HG03432 (cell line): Measurements from ENCODE around the gene HOXD9.

ENCODE experiments used
- ATAC-seq: cut with Tn5 transposase; IDR thresholded peaks from one replicate; pipeline ENCODE4 v1.9.1; 2021; ENCODE audit warnings: mild to moderate bottlenecking, moderate library complexity; ENCODE audit not compliant: unreplicated experiment

The HOXD9 gene

DNA sequence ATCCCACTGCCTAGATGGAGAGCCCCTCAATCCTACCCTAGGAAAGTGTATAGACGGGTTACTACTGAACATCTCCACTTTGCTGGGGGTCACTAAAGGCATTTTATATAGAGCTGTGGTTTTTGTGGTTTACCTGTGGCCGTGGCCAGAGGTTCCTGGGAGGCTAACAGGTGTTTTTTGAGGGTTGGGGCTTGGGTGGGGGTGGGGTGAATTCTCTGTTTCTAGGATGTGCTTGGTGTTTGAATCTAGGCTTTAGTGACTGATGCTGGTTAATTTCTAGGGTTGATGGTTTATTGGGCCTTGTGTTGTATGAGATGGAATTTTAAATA, 14.7 kb downstream of the HOXD9 start:
- no peak for ATAC-seq

- no peak for ATAC-seq
Observed at GRCh38 chr2:176137906-176138305, 15.4 kb downstream of the HOXD9 start.

DNA sequence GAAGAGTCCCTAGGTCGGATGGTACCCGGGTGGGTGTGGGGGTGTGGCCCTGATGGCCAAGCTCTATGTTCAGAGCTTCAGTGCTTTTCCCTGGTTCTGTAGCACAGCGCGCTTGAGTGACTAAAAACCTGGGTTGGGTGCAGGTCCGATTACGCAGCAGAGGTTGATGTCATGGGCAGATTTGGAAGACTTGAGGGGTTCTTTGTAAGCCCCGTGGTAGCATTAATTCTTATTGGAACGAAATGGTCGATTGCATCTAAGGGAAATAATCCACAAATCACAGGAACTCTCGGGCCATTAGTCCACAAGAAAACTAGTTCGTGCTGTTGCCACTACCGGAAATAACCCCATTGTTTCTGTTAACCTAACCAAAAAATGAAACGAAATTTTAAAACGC, 16.0 kb downstream of the HOXD9 start:
- no peak for ATAC-seq

- ATAC-seq: no peak
Observed at GRCh38 chr2:176138923-176139660, 16.6 kb downstream of the HOXD9 start.

- ATAC-seq: no peak
Observed at GRCh38 chr2:176139661-176140512, 17.4 kb downstream of the HOXD9 start.

DNA sequence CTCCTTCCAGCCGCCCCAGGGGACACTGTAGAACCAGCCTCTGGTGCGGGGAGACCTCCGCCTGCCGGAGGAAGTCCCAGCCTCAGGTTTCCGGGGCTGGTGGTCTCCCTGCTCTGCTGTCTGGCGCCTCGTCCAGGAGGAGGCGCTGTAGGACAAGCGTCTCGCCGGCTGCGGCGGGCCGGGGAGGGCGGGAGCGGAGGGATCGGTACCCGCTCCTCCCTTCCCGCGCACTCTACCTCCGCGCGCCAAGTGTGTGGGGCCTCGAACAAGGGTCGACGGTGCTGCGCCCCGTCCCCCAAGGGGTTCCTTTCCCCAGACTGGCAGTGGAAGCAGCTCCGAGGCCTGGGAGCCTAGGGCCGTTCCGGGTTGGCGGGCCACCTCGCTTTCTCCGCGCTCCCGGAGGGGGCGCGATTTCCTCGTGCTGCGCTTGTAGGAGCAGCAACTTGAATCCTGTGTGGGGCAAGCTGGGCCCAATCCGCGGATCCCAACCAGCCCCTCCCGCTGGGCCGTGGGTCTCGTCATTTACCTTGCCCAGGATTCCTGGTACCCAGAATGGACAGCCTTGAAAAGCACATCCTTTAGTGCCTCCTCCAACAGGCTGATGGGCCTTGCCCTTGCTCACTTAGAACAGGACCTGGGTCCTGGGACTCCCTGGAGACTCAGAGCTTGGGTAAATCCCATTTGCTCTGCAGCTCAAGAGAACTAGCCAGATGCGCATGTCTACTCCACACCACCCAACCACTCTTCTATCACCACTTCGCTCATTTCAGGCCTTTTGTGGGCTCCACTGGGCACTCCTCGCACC, 18.2 kb downstream of the HOXD9 start:
- ATAC-seq: peak; percentile 97

DNA sequence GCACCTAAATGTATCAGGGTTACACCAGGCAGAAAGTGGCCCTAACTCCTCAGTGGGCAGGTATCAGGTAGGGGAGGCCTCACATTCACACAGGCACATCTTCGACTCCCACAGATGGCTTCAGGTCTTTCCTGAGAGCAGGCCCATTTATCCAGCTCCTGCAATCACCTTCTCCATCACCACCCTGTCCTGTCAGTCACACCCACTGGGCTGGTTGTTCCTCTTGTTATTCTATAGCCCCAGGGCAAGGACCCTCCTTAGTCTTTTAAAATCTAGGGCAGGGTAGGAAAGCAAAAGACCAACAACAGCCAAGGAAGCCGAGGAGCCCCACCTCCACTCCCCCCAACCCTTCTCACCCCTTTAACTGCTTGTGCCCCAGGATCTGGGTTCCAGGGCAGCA, 19.8 kb downstream of the HOXD9 start:
- no peak for ATAC-seq

DNA sequence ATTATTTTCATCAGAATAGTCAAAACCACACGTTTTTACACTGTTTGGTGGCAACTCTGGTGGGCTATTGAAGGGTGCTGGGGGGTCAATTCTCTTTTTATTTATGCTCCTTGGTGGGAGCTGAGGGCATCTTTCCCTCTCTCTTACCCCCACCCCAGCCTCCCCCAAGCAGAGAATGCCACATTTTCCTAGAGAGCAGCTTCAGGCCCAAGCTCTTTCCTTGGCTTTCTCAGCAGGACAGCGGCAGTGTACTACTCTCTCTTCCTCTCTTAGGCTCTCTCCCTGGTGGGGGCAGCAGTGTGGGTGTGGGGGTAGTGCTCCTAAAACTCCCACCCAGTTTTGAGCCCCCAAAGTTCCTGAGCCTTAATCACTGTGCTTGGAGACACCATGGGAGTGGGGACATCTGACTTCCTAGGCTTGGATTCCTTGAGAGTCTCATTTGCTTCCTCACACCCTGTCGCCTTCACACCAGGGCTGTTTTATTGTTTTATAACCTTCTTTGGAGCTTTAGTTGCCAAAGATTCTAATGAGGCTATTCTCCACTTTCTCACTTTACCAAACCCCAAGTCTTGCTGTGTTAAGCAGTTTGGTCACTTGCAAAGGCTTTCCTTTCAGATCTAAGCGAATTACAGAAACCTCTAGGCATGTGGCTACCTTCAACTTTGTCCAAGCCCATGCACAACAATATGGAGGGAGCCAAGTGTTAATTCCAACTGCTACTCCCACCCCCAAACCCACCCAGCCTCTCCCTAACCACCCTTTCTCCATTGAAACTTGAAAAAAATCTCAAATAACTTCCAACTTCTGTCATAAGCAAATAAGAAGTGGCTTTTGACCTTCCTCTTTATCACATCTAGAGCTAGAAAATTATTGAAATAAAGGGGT, 22.8 kb downstream of the HOXD9 start:
- no peak for ATAC-seq

DNA sequence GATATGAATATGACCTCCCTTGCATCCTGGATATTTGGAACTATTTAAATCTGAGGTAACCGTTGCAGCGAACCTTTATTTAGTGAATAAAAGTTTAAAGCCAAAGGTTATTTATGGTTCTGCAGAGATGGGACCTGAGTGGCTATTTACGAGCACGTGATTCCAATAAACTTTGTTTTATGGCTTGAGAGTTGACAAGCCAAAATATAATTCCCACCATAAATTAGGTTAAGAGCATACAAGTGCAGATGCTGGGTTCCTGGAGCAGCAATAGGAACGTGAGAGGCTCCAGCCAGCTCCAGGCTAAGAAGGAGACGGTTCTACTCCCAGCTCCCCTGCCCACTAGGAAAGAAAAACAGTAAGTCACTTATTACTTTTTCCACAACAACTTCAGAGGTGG, 23.6 kb downstream of the HOXD9 start:
- ATAC-seq: no peak

- ATAC-seq: no peak
Observed at GRCh38 chr2:176146645-176147044, 24.1 kb downstream of the HOXD9 start.

- no peak for ATAC-seq
Observed at GRCh38 chr2:176147210-176147799, 24.8 kb downstream of the HOXD9 start.

DNA sequence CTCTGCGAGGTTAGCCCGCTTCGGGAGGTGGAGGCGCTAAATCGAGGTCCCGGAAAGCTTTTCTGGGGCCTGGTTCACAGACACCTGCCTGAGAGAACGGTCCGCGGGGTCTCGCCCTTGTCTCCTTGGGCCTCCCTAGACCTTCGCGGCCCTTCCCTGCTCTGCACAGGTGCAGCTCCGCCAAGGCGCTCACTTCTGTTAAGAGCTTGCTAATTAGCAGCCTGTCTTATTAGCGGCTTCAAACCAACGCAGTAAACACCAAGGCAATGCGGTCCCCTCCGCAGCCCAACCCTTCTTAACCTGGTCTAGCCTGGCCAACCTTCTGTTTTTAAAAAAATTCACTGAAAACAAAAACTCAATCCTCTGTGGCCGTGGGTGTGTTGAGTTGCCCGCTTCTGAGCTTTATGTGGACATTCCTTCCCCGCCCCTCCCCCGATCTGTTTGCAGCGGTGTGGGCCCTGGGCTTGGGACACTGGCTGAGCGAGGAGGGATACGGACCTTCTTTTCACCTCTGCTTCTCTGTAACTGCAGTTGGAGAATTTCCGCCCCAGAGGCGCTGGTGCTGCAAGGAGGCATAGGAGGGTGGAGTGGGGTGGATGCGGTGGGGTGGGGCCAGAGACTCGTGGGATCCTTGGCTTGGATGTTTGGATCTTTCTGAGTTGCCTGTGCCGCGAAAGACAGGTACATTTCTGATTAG, 25.4 kb downstream of the HOXD9 start:
- no peak for ATAC-seq

DNA sequence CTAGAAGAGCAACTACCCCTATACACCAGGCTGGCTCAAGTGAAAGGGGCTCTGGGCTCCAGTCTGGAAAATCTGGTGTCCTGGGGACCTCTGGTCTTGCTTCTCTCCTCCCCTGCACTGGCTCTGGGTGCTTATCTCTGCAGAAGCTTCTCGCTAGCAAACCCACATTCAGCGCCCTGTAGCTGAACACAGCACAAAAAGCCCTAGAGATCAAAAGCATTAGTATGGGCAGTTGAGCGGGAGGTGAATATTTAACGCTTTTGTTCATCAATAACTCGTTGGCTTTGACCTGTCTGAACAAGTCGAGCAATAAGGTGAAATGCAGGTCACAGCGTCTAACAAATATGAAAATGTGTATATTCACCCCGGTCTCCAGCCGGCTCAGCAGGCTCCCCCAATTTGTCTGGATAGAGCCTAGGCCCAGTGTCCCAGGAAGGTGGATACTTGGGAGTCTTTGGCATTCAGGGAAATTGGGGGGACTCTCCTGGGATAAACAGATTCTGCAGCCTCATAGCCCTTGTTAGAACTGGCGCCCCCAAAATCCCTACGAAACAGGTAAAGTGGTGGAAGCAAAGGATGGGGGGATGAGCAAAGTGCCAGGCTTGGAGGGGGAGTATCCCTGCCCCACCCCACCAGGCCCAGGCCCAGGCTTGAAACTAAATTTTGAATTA, 26.4 kb downstream of the HOXD9 start:
- no peak for ATAC-seq

DNA sequence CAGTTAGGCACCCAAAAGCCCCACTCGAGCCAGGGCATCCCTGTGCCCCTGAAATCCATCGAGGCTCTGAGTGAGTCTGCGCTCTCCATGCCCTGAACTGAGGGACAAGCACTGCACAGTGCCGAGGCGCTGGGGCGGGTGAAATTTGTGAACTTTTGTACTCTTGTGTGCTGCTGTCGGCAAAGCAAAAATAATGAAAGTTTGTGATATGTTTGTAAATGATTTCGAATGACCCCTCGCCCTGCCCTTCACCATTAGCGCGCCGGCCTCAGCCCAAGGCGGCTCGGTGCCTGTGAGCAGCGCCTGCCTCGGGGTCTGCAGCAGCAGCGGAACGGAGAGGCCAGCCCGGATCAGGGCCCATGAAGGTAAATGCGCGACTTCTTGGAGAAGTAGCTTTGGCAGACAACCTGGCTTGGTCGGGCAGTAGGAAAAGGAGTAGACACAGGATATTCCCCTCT, 27.0 kb downstream of the HOXD9 start:
- no peak for ATAC-seq

DNA sequence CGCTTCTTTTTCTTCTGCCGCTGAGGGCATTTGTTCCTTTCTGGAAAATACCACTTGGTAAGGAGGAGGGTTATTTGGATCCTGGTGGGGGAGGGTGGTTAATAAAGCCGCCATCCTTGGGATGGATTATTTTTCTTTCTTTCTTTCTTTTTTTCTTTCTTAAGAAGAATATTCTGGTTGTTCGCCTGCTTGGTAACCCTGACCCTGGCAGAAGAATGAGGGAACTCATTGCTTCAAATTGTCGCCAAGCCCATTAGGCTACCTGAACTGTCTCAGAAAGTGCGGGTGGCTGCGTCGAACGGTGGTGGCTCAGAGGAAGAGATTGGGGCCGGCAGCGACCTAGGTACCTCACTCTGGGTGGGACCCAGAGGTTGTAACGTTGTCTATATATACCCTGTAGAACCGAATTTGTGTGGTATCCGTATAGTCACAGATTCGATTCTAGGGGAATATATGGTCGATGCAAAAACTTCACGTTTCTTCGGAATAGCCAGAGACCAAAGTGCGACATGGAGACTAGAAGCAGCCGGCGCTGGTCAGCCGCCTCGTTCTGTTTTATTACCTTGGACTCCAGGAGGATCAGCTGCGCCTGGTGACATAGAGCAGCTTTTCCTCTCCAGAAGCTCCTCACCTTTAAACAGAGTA, 27.5 kb downstream of the HOXD9 start:
- ATAC-seq: no peak

GRCh38 chr2:176150584-176151441, 28.3 kb downstream of the HOXD9 start:
- ATAC-seq: no peak

DNA sequence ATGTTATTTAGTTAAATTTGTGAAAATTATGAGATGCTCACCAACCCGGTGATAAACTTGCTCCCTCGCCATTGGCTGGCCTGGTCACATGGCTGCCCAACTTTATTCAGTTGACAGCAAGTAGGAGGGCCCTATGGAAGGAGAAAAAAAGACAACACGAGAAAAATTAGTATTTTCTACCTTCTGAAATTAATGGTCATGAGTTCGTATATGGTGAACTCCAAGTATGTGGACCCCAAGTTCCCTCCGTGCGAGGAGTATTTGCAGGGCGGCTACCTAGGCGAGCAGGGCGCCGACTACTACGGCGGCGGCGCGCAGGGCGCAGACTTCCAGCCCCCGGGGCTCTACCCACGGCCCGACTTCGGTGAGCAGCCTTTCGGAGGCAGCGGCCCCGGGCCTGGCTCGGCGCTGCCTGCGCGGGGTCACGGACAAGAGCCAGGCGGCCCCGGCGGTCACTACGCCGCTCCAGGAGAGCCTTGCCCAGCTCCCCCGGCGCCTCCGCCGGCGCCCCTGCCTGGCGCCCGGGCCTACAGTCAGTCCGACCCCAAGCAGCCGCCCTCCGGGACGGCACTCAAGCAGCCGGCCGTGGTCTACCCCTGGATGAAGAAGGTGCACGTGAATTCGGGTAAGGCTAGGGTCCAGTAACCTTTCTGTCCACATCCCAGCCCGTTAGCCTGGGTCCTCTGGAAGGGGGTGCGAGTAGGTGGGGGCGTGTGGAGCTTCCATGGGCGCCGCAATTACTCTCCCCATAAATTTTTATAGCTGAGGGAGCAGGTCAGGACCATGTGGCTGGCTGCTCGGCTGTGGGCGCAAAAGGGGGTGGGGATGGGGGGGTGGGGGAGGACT, 29.1 kb downstream of the HOXD9 start, which contains the start of gene HOXD4:
HOXD4 (plus strand) TSS at position 109 of the 846 bp plus-strand sequence; CDS start at position 193, 84 bp downstream.
- ATAC-seq: no peak
